DMS114 treated with DMSO at 0.1 percent for 48 hours (cell line): ENCODE measurements around the gene FMN1.

Experiments used
- DNase-seq: peaks from one replicate; lab custom pipeline; 2025; ENCODE audit not compliant: unreplicated experiment; lab: John Stamatoyannopoulos, UW

FMN1 gene

DNA sequence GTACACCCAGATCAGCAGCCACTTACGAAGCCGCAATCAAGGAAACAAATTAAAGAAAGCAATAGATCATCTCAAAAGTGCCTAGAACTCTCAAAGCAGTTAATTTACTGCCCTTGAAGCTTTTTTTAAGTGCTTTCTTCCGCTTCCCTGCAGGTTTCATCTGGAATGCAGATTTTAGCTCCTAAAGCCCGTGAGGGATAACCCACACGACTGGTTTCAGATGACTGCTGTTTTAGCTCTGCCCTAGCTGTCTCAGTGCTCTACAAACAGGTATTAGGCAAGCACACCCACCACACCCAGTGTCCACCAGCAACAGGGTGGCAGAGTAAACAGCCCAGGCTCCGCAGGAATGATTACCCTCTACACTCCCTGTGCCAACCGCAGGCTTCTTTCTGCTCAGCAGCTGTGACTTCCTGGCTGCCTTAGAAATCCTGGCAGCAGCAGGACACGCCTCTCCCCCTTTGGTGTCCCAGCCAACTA lies 126.0 kb downstream of the FMN1 start:
- no peak for DNase-seq

DNA sequence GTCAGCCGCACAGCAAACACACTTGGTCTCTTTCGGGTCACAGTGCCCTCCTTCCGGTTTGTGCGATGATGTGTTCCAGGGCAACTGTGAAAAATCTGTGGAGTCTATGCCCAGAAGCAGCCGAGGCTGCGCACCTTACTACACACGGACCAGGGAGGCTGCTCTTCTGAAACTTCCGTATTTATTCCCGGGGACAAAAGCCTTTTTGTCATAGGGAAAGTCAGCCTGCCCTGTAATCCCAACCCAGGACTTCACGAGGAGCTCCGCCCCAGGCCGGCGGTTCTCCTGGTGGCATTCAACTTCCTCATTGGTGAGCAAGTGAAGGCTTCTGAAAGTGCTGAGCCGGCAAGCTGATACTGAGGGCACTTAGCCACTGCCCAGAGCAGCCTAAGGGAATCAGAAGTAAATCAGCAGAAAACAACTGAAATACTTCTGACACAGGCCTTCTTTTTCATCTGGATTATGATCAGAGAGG lies 126.5 kb downstream of the FMN1 start:
- DNase-seq: no peak

DNA sequence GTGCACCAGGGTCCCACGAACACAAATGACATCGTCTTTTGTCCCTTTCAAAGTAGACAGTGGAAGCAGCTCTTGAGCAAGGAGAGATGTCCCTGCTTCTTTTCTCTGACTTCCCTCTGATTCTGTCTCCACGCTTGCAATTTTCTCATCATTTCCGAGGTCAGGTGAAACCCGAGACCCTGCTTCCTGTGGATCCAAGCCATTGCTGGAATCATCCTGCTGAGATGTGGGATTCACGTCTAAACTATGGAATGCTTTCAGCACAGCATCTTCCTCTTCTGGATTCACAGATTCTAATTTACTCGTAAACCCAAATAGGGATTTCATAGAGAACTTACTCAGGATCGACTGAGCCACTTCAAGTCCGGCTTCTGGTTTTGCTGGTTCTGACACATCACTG lies 127.1 kb downstream of the FMN1 start:
- DNase-seq: no peak

DNA sequence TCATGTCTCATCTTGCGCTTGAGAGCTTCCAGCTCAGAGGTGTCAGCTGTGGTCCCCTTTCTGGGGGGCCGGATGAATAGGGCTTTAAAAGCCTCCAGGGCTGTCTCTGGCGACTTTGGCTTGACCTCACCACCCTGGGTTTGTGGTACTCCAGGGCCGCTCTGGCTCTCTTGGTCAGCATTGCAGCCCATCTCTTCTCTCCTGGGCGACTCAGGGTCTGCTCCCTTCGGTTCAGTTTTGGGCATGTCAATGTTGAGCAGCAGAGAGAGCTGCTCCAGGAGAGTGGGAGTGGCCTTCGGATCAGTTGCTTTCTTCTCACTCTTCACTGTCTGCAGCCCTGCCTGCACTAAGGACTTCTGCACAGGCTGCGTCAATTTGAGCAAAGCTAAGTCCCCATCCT lies 127.9 kb downstream of the FMN1 start:
- no peak for DNase-seq

DNA sequence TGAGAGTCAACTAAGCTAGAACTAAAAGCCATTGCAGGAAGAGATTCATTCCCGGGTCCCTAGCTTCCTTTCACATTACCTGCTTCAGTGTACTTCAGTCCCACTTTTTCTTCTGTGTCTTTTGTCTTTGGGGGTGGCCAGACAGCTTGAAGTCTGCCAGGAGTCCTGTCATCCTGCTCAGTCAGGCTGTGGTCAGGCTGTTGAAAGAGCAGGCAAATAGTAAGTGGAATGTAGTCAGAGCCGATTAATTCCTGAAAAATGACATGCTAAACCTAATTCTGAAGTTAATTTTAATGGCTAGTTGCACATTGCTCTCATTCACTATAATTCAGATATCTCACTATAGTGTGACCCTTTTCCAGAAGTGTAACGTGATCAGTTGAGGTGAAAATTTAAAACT lies 129.6 kb downstream of the FMN1 start:
- no peak for DNase-seq

DNA sequence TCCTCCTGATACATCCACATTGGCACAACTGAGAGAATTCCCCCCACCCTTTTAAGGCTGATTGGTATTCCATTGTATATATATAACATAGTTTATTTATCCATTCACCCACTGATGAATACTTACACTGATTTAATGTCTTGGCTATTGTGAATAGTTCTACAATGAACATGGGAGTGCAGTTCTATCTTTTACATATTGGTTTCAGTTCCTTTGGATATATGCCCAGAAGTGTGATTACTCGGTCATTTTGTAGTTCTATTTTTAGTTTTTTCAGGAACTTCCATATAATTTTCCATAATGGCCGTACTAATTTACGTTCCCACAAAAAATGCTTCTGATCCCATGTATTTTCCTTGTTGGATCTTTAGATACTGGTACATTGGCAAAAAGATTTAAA lies 135.3 kb downstream of the FMN1 start:
- DNase-seq: no peak

DNA sequence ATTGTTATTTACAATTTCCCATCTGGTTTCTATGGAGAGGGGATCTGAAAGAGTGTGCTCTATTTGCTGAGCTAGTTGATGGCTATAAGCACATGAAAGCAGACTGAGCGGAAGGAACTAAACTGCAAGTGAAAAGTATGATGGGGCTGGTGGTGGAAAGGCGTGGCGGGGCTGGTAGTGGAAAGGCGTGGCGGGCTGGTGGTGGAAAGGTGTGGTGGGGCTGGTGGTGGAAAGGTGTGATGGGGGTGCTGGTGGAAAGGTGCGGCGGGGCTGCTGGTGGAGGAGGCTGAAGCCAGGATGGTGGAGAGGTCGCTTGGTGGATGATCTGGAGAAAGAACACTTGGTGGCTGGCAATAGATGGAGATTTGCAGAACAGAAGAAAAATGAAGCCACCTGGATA lies 136.7 kb downstream of the FMN1 start:
- DNase-seq: no peak

DNA sequence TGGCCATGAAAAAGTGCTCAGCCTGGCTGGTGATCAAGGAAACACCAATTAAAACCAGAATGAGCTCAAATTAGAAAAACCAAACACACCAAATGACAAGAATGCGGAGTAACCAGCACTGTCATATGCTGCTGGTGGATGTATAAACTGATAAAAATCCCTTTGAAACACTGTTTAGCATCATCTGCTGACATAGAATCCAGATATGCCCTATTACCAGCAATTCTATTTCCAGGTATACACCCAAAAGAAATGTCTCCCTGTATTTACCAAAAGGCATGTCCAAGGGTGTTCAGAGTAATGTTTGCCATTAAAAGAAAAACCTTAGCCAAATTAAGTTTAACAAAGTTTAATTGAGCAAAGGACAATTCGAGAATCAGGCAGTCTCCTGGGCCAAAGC lies 138.6 kb downstream of the FMN1 start:
- DNase-seq: no peak

DNA sequence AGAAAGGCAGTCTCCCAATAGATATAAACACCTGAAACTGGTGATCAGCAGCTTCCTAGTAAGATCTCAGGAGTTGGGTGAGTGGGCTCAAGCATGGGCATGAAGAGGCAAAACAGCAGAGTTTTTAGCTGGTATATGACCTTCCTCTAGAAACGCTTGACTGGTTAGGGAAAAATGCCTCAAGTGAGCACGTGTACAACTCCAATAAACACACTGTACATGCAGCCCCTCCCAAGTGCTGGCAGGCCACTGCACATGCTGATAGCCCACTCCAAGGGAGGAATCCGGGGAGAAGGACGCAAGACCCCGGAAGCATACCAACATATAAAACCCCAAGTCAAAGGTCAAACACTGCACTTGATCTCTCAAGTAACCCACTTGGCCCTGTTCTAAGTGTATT lies 143.0 kb downstream of the FMN1 start:
- no peak for DNase-seq

DNA sequence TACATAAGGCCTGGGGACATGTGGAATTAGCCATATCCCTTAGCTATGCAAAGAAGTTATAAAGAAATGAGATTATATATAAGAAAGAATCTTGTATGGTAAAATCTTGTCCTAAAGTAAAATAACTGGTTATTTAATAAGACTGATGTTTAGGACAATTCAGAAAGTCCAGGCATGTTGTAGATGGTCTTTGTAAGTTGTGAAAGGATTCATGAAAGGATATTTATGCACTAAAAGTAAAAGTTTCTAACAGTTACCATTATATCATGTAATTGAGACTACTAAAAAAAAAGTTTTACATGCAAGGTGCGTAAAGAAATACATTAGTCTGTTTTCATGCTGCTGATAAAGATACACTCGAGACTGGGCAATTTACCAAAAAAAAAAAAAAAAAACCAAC lies 146.3 kb downstream of the FMN1 start:
- no peak for DNase-seq

DNA sequence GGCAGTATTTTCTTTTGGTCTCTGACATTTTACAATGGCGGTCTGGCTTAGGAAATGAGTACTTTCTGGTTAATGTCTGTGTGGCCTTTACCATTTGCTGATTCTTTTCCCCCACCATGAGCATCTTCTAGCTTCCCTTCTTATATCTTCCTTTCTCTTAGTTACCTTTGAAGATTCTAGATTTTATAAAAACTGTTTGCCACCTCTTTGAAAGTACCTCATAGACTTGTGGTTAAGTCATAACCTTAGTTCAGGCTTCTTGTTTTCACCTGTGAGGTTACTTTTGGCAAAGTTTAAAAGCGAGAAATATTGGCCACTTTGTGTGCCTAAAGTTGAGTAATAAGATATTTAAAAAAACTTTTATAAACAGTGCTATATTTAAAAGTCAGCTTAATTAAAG lies 147.4 kb downstream of the FMN1 start:
- DNase-seq: no peak

DNA sequence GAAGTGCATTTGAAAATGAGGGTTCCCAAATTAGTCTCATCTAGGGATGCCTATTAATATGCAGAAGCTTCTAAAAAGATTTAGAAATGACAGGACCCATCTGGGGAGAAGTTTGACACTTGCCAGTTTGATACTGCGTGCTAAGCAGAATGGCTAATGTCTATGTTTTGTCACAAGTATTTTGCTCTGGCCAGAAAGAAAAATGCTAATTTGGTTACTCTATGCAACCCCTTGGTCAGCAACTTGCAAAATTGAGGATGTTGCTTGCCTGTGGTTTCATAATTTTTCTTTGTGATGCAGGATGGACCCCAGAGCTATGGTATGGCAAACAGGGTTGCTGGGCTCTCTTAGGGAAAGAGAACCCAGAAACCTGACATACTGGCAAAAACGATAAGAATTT lies 148.2 kb downstream of the FMN1 start:
- no peak for DNase-seq

DNA sequence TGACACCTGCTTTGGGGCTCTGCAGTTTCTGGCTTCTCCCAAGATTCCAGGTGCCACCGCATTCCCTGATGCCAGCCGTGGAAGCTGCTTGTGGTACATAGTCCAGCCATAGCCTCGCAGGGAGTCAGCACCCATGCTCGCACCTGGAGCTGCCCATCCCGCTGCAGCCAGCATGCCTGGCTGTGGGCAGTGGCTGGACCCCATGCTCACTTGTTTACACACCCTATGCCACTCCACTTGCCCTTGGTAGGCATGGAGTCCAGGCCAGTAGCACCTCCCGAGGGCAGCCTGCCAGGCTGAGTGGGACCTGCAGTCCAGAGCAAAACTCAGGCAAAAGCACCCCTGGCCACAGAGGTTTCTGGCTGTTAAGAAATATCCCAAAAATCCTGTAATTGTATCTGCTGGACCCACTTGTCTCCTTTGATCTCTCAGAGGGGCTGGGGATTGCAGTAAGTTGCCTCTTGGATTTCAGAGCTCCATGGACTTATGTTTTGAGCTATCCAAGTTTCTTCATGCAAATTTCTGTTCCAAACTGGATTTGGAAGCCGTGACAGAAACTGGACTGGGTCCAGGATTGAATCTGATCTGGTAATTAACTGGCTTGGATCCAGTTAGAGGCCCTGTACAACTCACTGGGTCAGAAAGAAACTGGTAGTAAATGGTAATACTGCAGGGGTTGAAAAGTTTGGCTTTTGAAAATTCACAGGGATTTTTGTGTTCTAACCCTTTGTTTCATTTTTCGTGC lies 149.3 kb downstream of the FMN1 start:
- no peak for DNase-seq

DNA sequence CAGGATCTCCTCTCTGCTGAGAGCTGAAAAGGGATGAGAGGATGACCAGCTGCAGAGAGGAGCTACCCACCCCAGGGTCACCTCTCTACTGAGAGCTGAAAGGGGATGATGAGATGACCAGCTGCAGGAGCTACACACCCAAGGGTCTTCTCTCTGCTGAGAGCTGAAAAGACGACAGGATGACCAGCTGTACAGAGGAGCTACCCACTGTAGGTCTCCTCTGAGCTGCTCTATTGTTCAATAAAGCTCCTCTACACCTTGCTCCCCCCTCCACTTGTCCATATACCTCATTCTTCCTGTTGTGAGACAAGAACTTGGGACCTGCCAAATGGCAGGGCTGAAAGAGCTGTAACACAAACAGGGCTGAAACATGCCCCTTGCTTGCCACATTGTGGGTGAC lies 149.9 kb downstream of the FMN1 start:
- DNase-seq: no peak

DNA sequence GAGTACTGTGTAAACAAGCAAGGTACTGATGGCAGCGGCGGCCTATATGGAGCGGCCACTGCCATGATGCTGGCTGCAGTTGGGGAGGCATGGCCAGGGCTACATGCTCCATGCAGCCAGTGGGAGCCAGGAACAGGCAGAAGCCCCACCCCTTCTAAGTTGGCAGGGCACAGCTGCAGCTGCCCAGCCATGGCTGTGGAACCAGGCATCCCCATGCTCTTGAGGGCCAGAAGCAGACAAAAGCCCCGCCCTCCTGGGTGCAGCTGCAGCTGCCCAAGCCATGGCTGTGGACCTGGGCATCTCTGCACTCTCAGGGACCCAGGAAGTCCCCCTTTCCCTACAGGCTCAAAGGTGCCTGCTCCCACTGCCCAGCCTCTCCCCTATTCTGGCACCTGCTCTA lies 150.9 kb downstream of the FMN1 start:
- DNase-seq: no peak

DNA sequence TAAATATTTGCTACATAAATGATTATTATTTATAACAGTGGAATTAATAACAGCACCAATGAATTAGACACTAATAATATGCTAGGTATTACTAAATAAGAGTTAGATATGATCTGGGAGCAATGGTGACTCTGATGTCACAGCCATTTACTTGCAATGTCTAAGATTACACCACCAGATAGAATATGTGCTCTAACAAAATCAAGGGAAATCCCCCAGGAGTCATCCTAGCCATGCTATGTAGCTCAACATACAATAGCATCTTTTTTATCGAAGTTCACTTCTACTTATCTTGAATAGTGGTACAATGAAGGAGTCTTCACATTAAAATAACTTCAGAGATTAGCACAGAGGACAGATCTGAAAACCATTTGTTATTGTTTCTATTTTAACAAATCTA lies 154.0 kb downstream of the FMN1 start:
- DNase-seq: no peak

DNA sequence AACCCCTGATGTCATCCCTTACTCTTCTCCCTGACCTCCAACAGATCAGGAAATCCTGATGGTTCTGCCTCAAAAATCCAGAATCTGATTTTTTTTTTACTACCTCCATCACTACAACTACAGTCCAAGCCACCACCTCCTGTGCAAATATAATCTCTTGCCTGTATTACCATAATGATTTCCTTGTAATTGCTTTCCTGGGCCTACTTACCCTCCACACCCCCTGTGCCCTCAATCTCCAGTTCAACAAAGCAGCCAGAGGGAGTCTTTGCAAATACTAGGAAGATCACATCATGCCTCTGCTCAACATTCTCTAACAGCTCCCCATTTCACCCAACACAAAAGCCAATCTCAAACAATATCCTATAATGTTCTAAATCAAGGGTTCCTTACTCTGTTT lies 159.9 kb downstream of the FMN1 start:
- DNase-seq: no peak

DNA sequence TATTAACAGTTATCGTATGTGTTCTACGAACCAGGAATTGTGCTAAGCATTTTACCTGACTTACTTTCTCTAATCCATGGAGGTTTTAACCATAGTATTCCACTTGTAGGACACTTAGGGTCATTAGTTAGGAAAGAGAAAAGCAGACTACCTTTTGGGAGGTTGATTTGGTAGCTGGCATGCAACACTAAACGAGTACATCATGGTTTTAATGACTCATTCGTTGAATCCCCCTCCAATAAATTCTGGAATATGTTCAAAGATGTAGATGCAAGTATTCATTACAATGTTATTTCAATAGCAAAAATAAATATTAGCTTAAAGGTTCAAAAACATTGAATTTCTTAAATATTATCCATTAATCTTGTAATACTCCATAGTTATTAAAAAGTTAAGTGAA lies 162.5 kb downstream of the FMN1 start:
- no peak for DNase-seq

DNA sequence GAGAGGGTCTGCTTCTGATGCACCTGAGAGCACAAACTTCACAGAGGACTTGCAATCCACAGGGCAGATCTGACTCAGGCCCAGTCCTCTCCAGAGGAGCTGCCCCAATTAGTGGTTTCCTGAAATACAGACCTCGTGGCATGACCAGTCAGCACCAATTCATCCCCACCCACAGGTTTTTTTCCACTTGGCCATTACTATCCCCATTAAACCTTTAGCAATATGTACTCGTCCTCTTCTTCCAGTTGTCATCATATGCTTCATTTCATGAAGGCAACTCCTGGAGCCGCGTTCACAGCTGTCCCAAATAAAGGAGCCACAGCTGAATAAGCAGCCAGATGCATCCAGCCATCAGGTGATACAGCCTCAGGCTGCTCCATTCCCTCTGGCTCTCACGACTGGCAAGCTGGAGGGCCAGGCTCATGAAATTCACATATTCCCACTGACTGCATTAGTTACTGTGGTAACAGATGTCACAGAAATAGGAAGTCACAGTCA lies 163.1 kb downstream of the FMN1 start:
- DNase-seq: no peak

DNA sequence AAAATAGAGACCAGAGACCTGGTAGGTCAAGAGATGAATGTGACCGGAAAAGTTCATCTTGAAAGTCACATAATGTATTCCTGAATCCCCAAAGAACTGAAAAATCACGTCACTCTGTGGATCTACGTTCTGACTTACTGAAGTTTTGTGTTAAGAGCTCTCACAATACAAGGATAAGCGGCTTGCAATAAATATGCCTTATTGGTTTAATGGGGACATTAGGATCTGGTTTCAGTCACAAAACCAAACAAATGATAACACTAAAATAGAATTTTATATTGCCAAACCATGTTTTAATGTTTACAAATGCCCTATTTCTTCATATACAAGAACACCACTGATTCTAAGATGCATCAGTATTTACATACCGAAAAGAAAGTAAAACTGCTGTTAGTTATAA lies 164.2 kb downstream of the FMN1 start:
- DNase-seq: no peak

DNA sequence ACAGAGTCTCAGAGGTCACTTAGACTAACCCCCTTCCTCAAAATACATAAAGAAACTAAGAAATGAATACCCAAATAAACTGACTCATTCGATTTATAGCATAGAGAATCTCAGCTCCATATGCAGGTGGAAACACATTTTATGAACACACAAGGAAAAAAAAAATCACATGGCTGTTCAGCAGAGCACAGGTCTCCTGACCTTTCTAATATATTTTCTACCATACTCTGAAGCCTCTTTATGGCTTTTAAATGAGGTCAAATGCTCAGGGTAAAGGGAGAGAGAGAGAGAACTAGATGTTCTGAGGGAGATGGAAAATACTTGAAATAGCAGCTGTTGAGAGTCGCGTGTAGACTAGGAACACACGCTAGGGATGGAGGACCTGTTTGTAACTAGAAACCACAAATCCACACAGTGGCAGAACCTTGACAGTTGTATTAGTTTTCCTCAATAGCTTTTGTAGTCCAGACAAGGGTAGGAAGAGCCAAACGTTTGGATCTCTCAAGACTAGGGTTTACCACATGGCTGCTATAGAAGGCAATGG lies 165.3 kb downstream of the FMN1 start:
- no peak for DNase-seq

DNA sequence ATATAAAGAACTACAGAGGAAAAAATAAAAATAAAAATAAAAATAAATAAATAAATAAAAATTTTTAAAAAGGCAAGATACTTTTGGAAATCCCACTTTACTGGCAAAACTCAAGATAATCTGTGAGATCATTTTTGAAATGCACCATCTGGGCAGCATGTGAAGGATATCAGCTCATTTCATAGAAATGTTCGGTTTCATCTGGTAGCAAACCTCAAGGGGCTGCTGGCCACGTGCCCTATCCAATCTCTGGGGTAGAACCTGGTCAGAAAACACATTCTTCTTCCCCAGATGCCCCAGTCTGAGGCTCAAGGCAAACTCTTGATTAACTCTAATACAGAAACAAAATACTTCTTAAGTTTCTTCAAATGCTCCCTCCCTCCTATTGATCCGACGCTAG lies 166.0 kb downstream of the FMN1 start:
- no peak for DNase-seq
